Measurements from ENCODE around the gene MTOR. TPM values are rescaled to one million over a fixed set of nuclear protein-coding genes. Genes with fewer than 3 reads are reported as not detected.
A peak's percentile ranks its signal among the peaks of the same experiment; 100 is the strongest.
"Not testable (repeated sequence)": the region's sequence is repeated elsewhere in the genome, so short reads cannot be mapped to it uniquely, and the experiment has no call there.

MTOR gene
- 10 to 100 TPM; 36.6 to 41.2 (median 38.2) TPM for total RNA-seq (2021; fragmentation: NEBNext Ultra II Directional; extraction: Animal tissue kit (Norgen Biotek cat#: 25700))
- long read RNA-seq, partial matches to known transcripts, result 13 of 13 reads
- long read RNA-seq, other reads (novel, unspliced or antisense), result 0 of 13 reads

GRCh38 chr1:11262171-11263049, at the start of gene MTOR:
MTOR (minus strand) TSS chr1:11262551; CDS start chr1:11259409, 3,142 bp downstream.
- H3K27me3 Mint-ChIP-seq (ENCODE audit: insufficient read depth), result no peaks in the 10 kb centered on the region; the same call in 1 of the 2 replicates
- H3K4me3 Mint-ChIP-seq, result peak within 1 kb of the TSS; percentile 95
- DNase-seq, result peak; percentile 100
- no peaks in the 10 kb centered on the region; the same call in 1 of the 2 replicates for H3K36me3 Mint-ChIP-seq (ENCODE audit: low read depth)
- H3K9me3 Mint-ChIP-seq, result no peaks in the 10 kb centered on the region
- H3K27ac Mint-ChIP-seq, result peak within 1 kb of the TSS; percentile 84
- H3K4me1 Mint-ChIP-seq (ENCODE audit: low read depth), result peaks cover 10% of the 10 kb centered on the region; the same call in 1 of the 2 replicates
- peak; percentile 33; the same call in 1 of the 2 replicates for TF ChIP-seq CTCF (IDR thresholded peaks at IDR 0.05)

- no peak overlapping the region for H3K4me3 Mint-ChIP-seq
- peaks cover 35% of the 10 kb centered on the region for H3K27me3 Mint-ChIP-seq (ENCODE audit: insufficient read depth)
- TF ChIP-seq CTCF (IDR thresholded peaks at IDR 0.05), result no peak
- H3K36me3 Mint-ChIP-seq (ENCODE audit: low read depth), result no peaks in the 10 kb centered on the region
- H3K9me3 Mint-ChIP-seq, result no peaks in the 10 kb centered on the region; the same call in 1 of the 2 replicates
- no peak overlapping the region for H3K27ac Mint-ChIP-seq
- DNase-seq, result no peak
- no peaks in the 10 kb centered on the region for H3K4me1 Mint-ChIP-seq (ENCODE audit: low read depth)
Measured at GRCh38 chr1:11309385-11309784, 47.0 kb upstream of the MTOR start.

GRCh38 chr1:11308699-11309224, 46.4 kb upstream of the MTOR start:
- H3K27ac Mint-ChIP-seq, result no peak overlapping the region
- H3K9me3 Mint-ChIP-seq, result no peaks in the 10 kb centered on the region; the same call in 1 of the 2 replicates
- peaks cover 33% of the 10 kb centered on the region for H3K27me3 Mint-ChIP-seq (ENCODE audit: insufficient read depth)
- no peaks in the 10 kb centered on the region for H3K4me1 Mint-ChIP-seq (ENCODE audit: low read depth)
- TF ChIP-seq CTCF (IDR thresholded peaks at IDR 0.05), result no peak
- no peak overlapping the region for H3K4me3 Mint-ChIP-seq
- DNase-seq, result no peak
- no peaks in the 10 kb centered on the region for H3K36me3 Mint-ChIP-seq (ENCODE audit: low read depth)

- H3K4me1 Mint-ChIP-seq (ENCODE audit: low read depth), result no peaks in the 10 kb centered on the region
- DNase-seq, result peak; percentile 37
- H3K36me3 Mint-ChIP-seq (ENCODE audit: low read depth), result no peaks in the 10 kb centered on the region
- no peak overlapping the region for H3K27ac Mint-ChIP-seq
- no peaks in the 10 kb centered on the region; the same call in 1 of the 2 replicates for H3K9me3 Mint-ChIP-seq
- TF ChIP-seq CTCF (IDR thresholded peaks at IDR 0.05), result no peak
- no peak overlapping the region for H3K4me3 Mint-ChIP-seq
- peaks cover 29% of the 10 kb centered on the region for H3K27me3 Mint-ChIP-seq (ENCODE audit: insufficient read depth)
Measured at GRCh38 chr1:11307852-11308251, 45.5 kb upstream of the MTOR start.

GRCh38 chr1:11305516-11305915, 43.2 kb upstream of the MTOR start:
- not testable (repeated sequence) for DNase-seq; H3K4me1 Mint-ChIP-seq (ENCODE audit: low read depth); H3K27ac Mint-ChIP-seq; H3K9me3 Mint-ChIP-seq; H3K36me3 Mint-ChIP-seq (ENCODE audit: low read depth); H3K4me3 Mint-ChIP-seq
- H3K27me3 Mint-ChIP-seq (ENCODE audit: insufficient read depth), result peaks cover 22% of the 10 kb centered on the region

- DNase-seq, result no peak
- no peak for TF ChIP-seq CTCF (IDR thresholded peaks at IDR 0.05)
- no peak overlapping the region for H3K4me3 Mint-ChIP-seq
- no peaks in the 10 kb centered on the region; the same call in 1 of the 2 replicates for H3K9me3 Mint-ChIP-seq
- H3K4me1 Mint-ChIP-seq (ENCODE audit: low read depth), result no peaks in the 10 kb centered on the region
- H3K36me3 Mint-ChIP-seq (ENCODE audit: low read depth), result no peaks in the 10 kb centered on the region
- no peak overlapping the region for H3K27ac Mint-ChIP-seq
- peaks cover 9% of the 10 kb centered on the region for H3K27me3 Mint-ChIP-seq (ENCODE audit: insufficient read depth)
Measured at GRCh38 chr1:11302366-11302765, 40.0 kb upstream of the MTOR start.

Data from HFFc6 (cell line).